Stimulated activated CD4-positive, alpha-beta T cell treated with anti-CD3 and anti-CD28 coated beads, Interleukin-15, amount 100 ng/mL, for 24 hours (primary cell): ENCODE results near the gene CUL7.
"Not testable (repeated sequence)": the region's sequence is repeated elsewhere in the genome, so short reads cannot be mapped to it uniquely, and the experiment has no call there.

ENCODE experiments used
- DNase-seq: peaks from one replicate; pipeline ENCODE4 v3.0.0-alpha.2; 2020

Gene CUL7

GRCh38 chr6:43013843-43014433 lies 39.7 kb downstream of the CUL7 start, which contains the start of the genes KLHDC3 and MEA1:
TSS of gene KLHDC3 (plus strand) at chr6:43014249. CDS start at chr6:43017193, 2,944 bp downstream.
TSS of gene MEA1 (minus strand) at chr6:43013946. CDS start at chr6:43013813, 133 bp downstream.
- peak; percentile 100 for DNase-seq

- no peak for DNase-seq
Measured at GRCh38 chr6:43013097-43013842, 40.4 kb downstream of the CUL7 start.

- DNase-seq = no peak
Measured at GRCh38 chr6:43012364-43012763, 41.3 kb downstream of the CUL7 start.

- no peak for DNase-seq
Measured at GRCh38 chr6:43011207-43011606, 42.4 kb downstream of the CUL7 start.

GRCh38 chr6:43009124-43009523 lies 44.5 kb downstream of the CUL7 start:
- DNase-seq = peak; percentile 42

- DNase-seq = no peak
Measured at GRCh38 chr6:43007126-43007525, 46.5 kb downstream of the CUL7 start.

- DNase-seq = no peak
Measured at GRCh38 chr6:43006251-43006650, 47.4 kb downstream of the CUL7 start.

- no peak for DNase-seq
Measured at GRCh38 chr6:43005844-43006243, 47.8 kb downstream of the CUL7 start.

- no peak for DNase-seq
Measured at GRCh38 chr6:43001843-43002242, 51.8 kb downstream of the CUL7 start.

GRCh38 chr6:42998205-42998604 lies 55.4 kb downstream of the CUL7 start:
- DNase-seq = not testable (repeated sequence)

- DNase-seq = no peak
Measured at GRCh38 chr6:42996513-42996912, 57.1 kb downstream of the CUL7 start.

GRCh38 chr6:42993445-42993844 lies 60.2 kb downstream of the CUL7 start:
- DNase-seq = no peak

GRCh38 chr6:42989923-42990322 lies 63.7 kb downstream of the CUL7 start:
- DNase-seq = no peak

- DNase-seq = no peak
Measured at GRCh38 chr6:42988486-42989020, 65.1 kb downstream of the CUL7 start.
